Ovary (tissue), 9 donors: ENCODE data around the gene FOSL2. TPM values are rescaled to one million over a fixed set of nuclear protein-coding genes. Genes with fewer than 3 reads are reported as not detected.

Experiments
- DNase-seq, 5 donors: peaks; one replicate each; pipeline ENCODE4 v3.0.0-alpha.2; 2019 to 2020
- H3K27ac ChIP-seq, 2 donors: fragments of 200-600 bp; one replicate each; pipeline versions ENCODE4 v1.5.1 to v1.8.0; 2019 to 2022
- H3K27me3 ChIP-seq: fragments of 200-600 bp; one replicate; pipeline ENCODE4 v1.8.0; 2022
- H3K36me3 ChIP-seq: fragments of 200-600 bp; sonication (generic); one replicate; pipeline ENCODE4 v1.5.1; 2019
- H3K4me1 ChIP-seq: one replicate; pipeline ENCODE4 v1.8.1; 2013; ENCODE audit warnings: mild to moderate bottlenecking, moderate library complexity; ENCODE audit not compliant: insufficient read depth
- H3K4me3 ChIP-seq: fragments of 200-600 bp; sonication (generic); one replicate; pipeline ENCODE4 v1.5.1; 2017
- H3K9me3 ChIP-seq, 2 donors: fragments of 200-600 bp in 1 of 2; sonication (generic) in 1 of 2; one replicate each; pipeline versions ENCODE4 v1.5.1 to v1.8.1; 2013 to 2019; ENCODE audit warnings: mild to moderate bottlenecking in 1 of 2, moderate library complexity in 1 of 2
- CTCF ChIP-seq, 3 donors: fragments of 450-650 bp in 2 of 3; fragments of 200-600 bp in 1 of 3; IDR thresholded peaks; one replicate each; pipeline versions ENCODE4 v1.5.1 to v1.8.0; 2016 to 2022; ENCODE audit warnings: antibody characterized with exemption in 3 of 3, mild to moderate bottlenecking in 1 of 3
- EP300 ChIP-seq: sonication (generic); formaldehyde crosslinking; IDR thresholded peaks from one replicate; pipeline ENCODE4 v1.6.1; 2017; ENCODE audit warnings: antibody characterized with exemption
- POLR2A ChIP-seq: fragments of 450-650 bp; IDR thresholded peaks from one replicate; pipeline ENCODE4 v1.6.1; 2017; ENCODE audit warnings: antibody characterized with exemption, mild to moderate bottlenecking, moderate library complexity
- WGBS, 3 donors: extraction: QIAGEN DNeasy Blood & Tissue Kit in 1 of 3; methylation state at CpG; one replicate each; pipeline versions ENCODE4 v1.1.5 to v1.1.7; 2013 to 2017; 5-methylcytosine and 5-hydroxymethylcytosine counted together
- intact Hi-C, 4 donors: fragments of 100-400 bp; cut with DNase I; formaldehyde crosslinking; loops; one replicate each; pipeline versions ENCODE4 v1.11.0 to v1.15.1; 2022 to 2023
- polyA plus RNA-seq, 2 donors: library from polyadenylated mRNA; stranded (reverse); fragments of 200-250 nt in 1 of 2; fragments of 350-450 nt in 1 of 2; fragmentation: Illumina TruSeq in 1 of 2; extraction: RNeasy Lipid Tissue Mini Kit (QIAGEN cat#74804) in 1 of 2; gene quantifications; one replicate each; pipeline ENCODE4 v1.2.3, GENCODE V29; 2013 to 2014
- total RNA-seq, 7 donors: library from RNA; depleted of rRNA in 2 of 7; stranded (reverse); fragments of >200 nt in 2 of 7; fragmentation: NEBNext Ultra II Directional in 3 of 7; extraction: Animal tissue kit (Norgen Biotek cat#: 25700) in 3 of 7; gene quantifications; one replicate each; pipeline versions ENCODE4 v1.1.0 to v1.2.4, GENCODE V29; 2016 to 2023
- donor health status: DM: no; HTN: no; CAD: no; lungs with moderate emphysema.
- donor health status: DM: no; HTN: no; CAD: no.
- donor health status: Bipolar disorder and iron deficiency.
- donor health status: DM: yes; HTN: yes; CAD: no.
- donor health status: DM: no; HTN: no; CAD: no.
- donor health status: DM: yes; HTN: yes; CAD: no.

The FOSL2 gene
- total and polyA plus RNA-seq, 9 donors = 56.2 to 322 (median 146) TPM

- intact Hi-C loops = no loop called here
- TF ChIP-seq CTCF (IDR thresholded peaks at IDR 0.05) (no peak), POLR2A (no peak), EP300 (no peak)
- H3K27ac ChIP-seq = peak overlapping the region in 1 of 2 donors; percentile 80
- H3K27me3 ChIP-seq = no peaks in the 10 kb centered on the region
- WGBS, 3 donors = 81 to 94% (median 93%) methylated on average over 5 of the region's 5 CpGs
- DNase-seq = no peak
- H3K9me3 ChIP-seq = no peaks in the 10 kb centered on the region
- no peak overlapping the region for H3K4me3 ChIP-seq
- H3K4me1 ChIP-seq = peaks cover 19% of the 10 kb centered on the region
- H3K36me3 ChIP-seq = no peaks in the 10 kb centered on the region
These were observed 35.6 kb upstream of the FOSL2 start for GRCh38 chr2:28357055-28357454.

GRCh38 chr2:28357948-28358667 lies 34.5 kb upstream of the FOSL2 start:
- intact Hi-C loops = no loop called here
- H3K27me3 ChIP-seq = no peaks in the 10 kb centered on the region
- 83 to 87% (median 85%) methylated on average over 19 of the region's 19 CpGs for WGBS, 3 donors
- TF ChIP-seq EP300 (no peak), POLR2A (no peak), CTCF (IDR thresholded peaks at IDR 0.05) (no peak)
- H3K27ac ChIP-seq = no peak overlapping the region
- H3K36me3 ChIP-seq = no peaks in the 10 kb centered on the region
- DNase-seq = no peak
- H3K4me3 ChIP-seq = no peak overlapping the region
- no peaks in the 10 kb centered on the region for H3K9me3 ChIP-seq
- H3K4me1 ChIP-seq = peaks cover 19% of the 10 kb centered on the region

- Histone ChIP-seq H3K4me3 (no peak overlapping the region), H3K27me3 (no peaks in the 10 kb centered on the region), H3K36me3 (no peaks in the 10 kb centered on the region), H3K4me1 (peaks cover 19% of the 10 kb centered on the region), H3K27ac (no peak overlapping the region), H3K9me3 (no peaks in the 10 kb centered on the region)
- WGBS, 3 donors = 92 to 95% (median 94%) methylated on average over 7 of the region's 7 CpGs
- TF ChIP-seq POLR2A = no peak
- no peak for TF ChIP-seq EP300
- no peak for TF ChIP-seq CTCF (IDR thresholded peaks at IDR 0.05)
- no peak for DNase-seq
- intact Hi-C loops = no loop called here
These were observed 33.9 kb upstream of the FOSL2 start for GRCh38 chr2:28358668-28359201.

GRCh38 chr2:28359222-28360057 lies 33.2 kb upstream of the FOSL2 start:
- intact Hi-C loops = no loop called here
- TF ChIP-seq EP300 (no peak), POLR2A (no peak), CTCF (IDR thresholded peaks at IDR 0.05) (no peak)
- H3K36me3 ChIP-seq = no peaks in the 10 kb centered on the region
- H3K4me3 ChIP-seq = no peak overlapping the region
- no peaks in the 10 kb centered on the region for H3K27me3 ChIP-seq
- DNase-seq = no peak
- no peaks in the 10 kb centered on the region for H3K9me3 ChIP-seq
- peaks cover 19% of the 10 kb centered on the region for H3K4me1 ChIP-seq
- no peak overlapping the region for H3K27ac ChIP-seq
- WGBS, 3 donors = 89 to 93% (median 92%) methylated on average over 28 of the region's 28 CpGs
